ENCODE results near the gene ATRAID.

DNA sequence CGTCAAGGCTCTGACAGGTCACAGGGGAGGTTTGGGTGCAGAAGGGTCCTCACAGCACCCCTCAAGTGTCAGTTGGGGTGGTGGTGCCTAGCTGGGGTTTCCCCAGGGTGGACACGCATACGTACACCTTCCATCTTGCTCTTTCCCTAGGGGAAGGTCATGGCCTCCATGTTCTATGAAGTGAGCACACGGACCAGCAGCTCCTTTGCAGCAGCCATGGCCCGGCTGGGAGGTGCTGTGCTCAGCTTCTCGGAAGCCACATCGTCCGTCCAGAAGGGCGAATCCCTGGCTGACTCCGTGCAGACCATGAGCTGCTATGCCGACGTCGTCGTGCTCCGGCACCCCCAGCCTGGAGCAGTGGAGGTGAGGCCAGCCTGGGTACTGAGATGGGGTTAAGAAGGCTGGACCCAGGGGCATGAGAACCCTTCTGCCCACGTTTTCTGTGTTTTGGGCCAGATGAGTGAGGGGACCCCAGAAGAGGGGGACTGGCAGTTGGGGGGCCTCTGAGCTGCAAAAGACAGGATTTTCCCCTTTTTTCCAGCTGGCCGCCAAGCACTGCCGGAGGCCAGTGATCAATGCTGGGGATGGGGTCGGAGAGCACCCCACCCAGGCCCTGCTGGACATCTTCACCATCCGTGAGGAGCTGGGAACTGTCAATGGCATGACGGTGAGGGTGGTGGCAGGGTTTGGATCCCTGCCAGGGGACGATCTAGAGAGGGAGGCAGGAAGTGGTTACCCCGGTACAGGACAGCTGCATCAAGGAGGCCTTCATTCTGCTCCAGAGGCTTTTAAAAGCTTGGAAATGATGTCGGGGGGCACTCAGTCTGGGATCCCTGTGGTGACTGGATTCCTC, 30.1 kb downstream of the ATRAID start:
- TF ChIP-seq, protein P1, sequence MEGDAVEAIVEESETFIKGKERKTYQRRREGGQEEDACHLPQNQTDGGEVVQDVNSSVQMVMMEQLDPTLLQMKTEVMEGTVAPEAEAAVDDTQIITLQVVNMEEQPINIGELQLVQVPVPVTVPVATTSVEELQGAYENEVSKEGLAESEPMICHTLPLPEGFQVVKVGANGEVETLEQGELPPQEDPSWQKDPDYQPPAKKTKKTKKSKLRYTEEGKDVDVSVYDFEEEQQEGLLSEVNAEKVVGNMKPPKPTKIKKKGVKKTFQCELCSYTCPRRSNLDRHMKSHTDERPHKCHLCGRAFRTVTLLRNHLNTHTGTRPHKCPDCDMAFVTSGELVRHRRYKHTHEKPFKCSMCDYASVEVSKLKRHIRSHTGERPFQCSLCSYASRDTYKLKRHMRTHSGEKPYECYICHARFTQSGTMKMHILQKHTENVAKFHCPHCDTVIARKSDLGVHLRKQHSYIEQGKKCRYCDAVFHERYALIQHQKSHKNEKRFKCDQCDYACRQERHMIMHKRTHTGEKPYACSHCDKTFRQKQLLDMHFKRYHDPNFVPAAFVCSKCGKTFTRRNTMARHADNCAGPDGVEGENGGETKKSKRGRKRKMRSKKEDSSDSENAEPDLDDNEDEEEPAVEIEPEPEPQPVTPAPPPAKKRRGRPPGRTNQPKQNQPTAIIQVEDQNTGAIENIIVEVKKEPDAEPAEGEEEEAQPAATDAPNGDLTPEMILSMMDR (conservative IDR thresholded peaks at IDR 0.05 in 1 of 2, IDR thresholded peaks at IDR 0.05 in 1 of 2; ENCODE audit: extremely low read depth in 1 of 2, insufficient read depth in 1 of 2, low read depth in 1 of 2, low read length in 2 of 2), result no peak
- no peak for TF ChIP-seq EZH2 (IDR thresholded peaks at IDR 0.05; ENCODE audit: borderline replicate concordance, low read length)

Measured in mammary epithelial cell (primary cell).